Endothelial cell of umbilical vein (primary cell): Measurements from ENCODE around the gene PSMD9. TPM values are rescaled to one million over a fixed set of nuclear protein-coding genes. Genes with fewer than 3 reads are reported as not detected.

Experiments
- BruUV-seq: library from RNA; stranded (reverse); fragments of 400-500 nt; replicated peaks from 2 replicates; lab custom pipeline; 2021; lab: Mats Ljungman, UMichigan
- CTCF ChIA-PET: fragments of 300-600, 350-600 bp; sonication (Branson Sonifier 250); formaldehyde crosslinking; loops from one replicate; lab custom pipeline; 2021; ENCODE audit warnings: antibody characterized with exemption, inconsistent platforms; lab: Charles Lee
- POLR2A ChIA-PET: fragments of 300-600, 350-600 bp; sonication (Branson Sonifier 250); formaldehyde crosslinking; loops from one replicate; lab custom pipeline; 2021; ENCODE audit warnings: antibody characterized with exemption, inconsistent platforms; lab: Charles Lee
- DNase-seq: peaks from one replicate; pipeline ENCODE4 v3.0.0-alpha.2; 2011; ENCODE audit warnings: low read depth, low spot score
- FAIRE-seq: peaks from 2 replicates; lab custom pipeline; 2011; peaks lifted over from hg19 to GRCh38; lab: Jason Lieb, UNC
- H2AFZ ChIP-seq: 2 replicates; pipeline ENCODE4 v1.6.0; 2012; ENCODE audit warnings: low read depth, low read length, control low read depth, inconsistent platforms
- H3K27ac ChIP-seq: 2 replicates; pipeline ENCODE4 v1.5.1; 2011; ENCODE audit warnings: low read depth, mild to moderate bottlenecking, control low read depth, low read length, moderate library complexity; ENCODE audit not compliant: insufficient read depth
- H3K27me3 ChIP-seq, 2 experiments: 2 replicates each; pipeline versions ENCODE4 v1.6.0 to v1.6.1; 2011; ENCODE audit warnings: low read length in 2 of 2, mixed read lengths in 1 of 2; ENCODE audit not compliant: control insufficient read depth in 2 of 2, insufficient read depth in 2 of 2
- H3K36me3 ChIP-seq, 2 experiments: 2 replicates in 1 of 2; 3 replicates in 1 of 2; pipeline ENCODE4 v1.5.1; 2011; ENCODE audit warnings: low read length in 2 of 2, mild to moderate bottlenecking in 1 of 2, moderate library complexity in 1 of 2; ENCODE audit not compliant: control insufficient read depth in 2 of 2, insufficient read depth in 2 of 2; ENCODE audit errors: extremely low read depth in 1 of 2
- H3K4me1 ChIP-seq: 3 replicates; pipeline ENCODE4 v1.5.1; 2011; ENCODE audit warnings: mild to moderate bottlenecking, low read length; ENCODE audit not compliant: control insufficient read depth, insufficient read depth; ENCODE audit errors: extremely low read depth
- H3K4me2 ChIP-seq: 2 replicates; pipeline ENCODE4 v1.6.1; 2011; ENCODE audit warnings: low read length, control low read depth, mixed read lengths; ENCODE audit not compliant: insufficient read depth
- H3K4me3 ChIP-seq, 3 experiments: fragments of 200-600 bp in 1 of 3; sonication (generic), shearing (Covaris generic) in 1 of 3; replicated peaks in 1 of 3; 2 replicates each; pipeline ENCODE4 v1.5.1; 2011 to 2016; ENCODE audit warnings: control low read depth in 3 of 3, low read length in 3 of 3, mild to moderate bottlenecking in 2 of 3, inconsistent platforms in 1 of 3, low read depth in 1 of 3, moderate library complexity in 1 of 3; ENCODE audit not compliant: insufficient read depth in 1 of 3
- H3K79me2 ChIP-seq: 2 replicates; pipeline ENCODE4 v1.6.0; 2012; ENCODE audit warnings: low read length, inconsistent platforms; ENCODE audit not compliant: control insufficient read depth, insufficient read depth
- H3K9ac ChIP-seq: replicated peaks from 2 replicates; pipeline ENCODE3; 2011; ENCODE audit warnings: low read length, control low read depth; ENCODE audit not compliant: insufficient read depth; ENCODE audit errors: extremely low read depth
- H3K9me1 ChIP-seq: replicated peaks from 3 replicates; pipeline ENCODE4 v1.6.0; 2011; ENCODE audit warnings: mild to moderate bottlenecking, low read length; ENCODE audit not compliant: control insufficient read depth, insufficient read depth; ENCODE audit errors: extremely low read depth
- H3K9me3 ChIP-seq: replicated peaks from 2 replicates; pipeline ENCODE4 v1.5.1; 2012; ENCODE audit warnings: low read length, inconsistent platforms; ENCODE audit not compliant: control insufficient read depth, insufficient read depth
- H4K20me1 ChIP-seq: replicated peaks from 2 replicates; pipeline ENCODE3; 2011; ENCODE audit warnings: mild to moderate bottlenecking, low read length; ENCODE audit not compliant: control insufficient read depth, insufficient read depth; ENCODE audit errors: extremely low read depth
- EZH2 ChIP-seq: IDR thresholded peaks from 2 replicates; pipeline ENCODE4 v1.6.1; 2012; ENCODE audit warnings: borderline replicate concordance, low read depth, mild to moderate bottlenecking, moderate library complexity, low read length, inconsistent platforms; ENCODE audit not compliant: severe bottlenecking
- FOS ChIP-seq: IDR thresholded peaks from 2 replicates; pipeline ENCODE4 v1.6.1; 2011; ENCODE audit warnings: mild to moderate bottlenecking, low read length, moderate library complexity, borderline replicate concordance; ENCODE audit not compliant: insufficient read depth
- GATA2 ChIP-seq: IDR thresholded peaks from 2 replicates; pipeline ENCODE4 v1.7.0; 2011; ENCODE audit warnings: low read depth, mild to moderate bottlenecking, moderate library complexity, mixed read lengths, low read length; ENCODE audit not compliant: insufficient read length, insufficient read depth
- JUN ChIP-seq: IDR thresholded peaks from 2 replicates; pipeline ENCODE4 v1.6.1; 2011; ENCODE audit warnings: borderline replicate concordance, low read depth; ENCODE audit not compliant: insufficient read length, insufficient read depth
- MYC ChIP-seq: IDR thresholded peaks from one replicate; pipeline ENCODE4 v1.6.1; 2011; ENCODE audit warnings: mild to moderate bottlenecking, low read depth, low read length
- POLR2A ChIP-seq: IDR thresholded peaks from 2 replicates; pipeline ENCODE4 v1.6.1; 2012; ENCODE audit warnings: low read depth, mild to moderate bottlenecking, control low read depth, low read length
- POLR2AphosphoS5 ChIP-seq: IDR thresholded peaks from 2 replicates; pipeline ENCODE4 v1.6.1; 2012; ENCODE audit warnings: low read depth, mild to moderate bottlenecking, control low read depth, low read length, moderate library complexity; ENCODE audit not compliant: insufficient read depth
- dilution Hi-C: fragments of 300-500 bp; cut with MboI; formaldehyde crosslinking; loops from one replicate; pipeline ENCODE4 v1.15.0; 2019; ENCODE audit warnings: low sequenced_read_pairs; ENCODE audit not compliant: extremely low pct_ligation_motif_present
- intact Hi-C: fragments of 100-400 bp; cut with micrococcal nuclease; formaldehyde crosslinking; loops from one replicate; pipeline ENCODE4 v1.10.0; 2022
- polyA plus RNA-seq, 4 experiments: library from polyadenylated mRNA; depleted of rRNA in 3 of 4; stranded (reverse) in 3 of 4; unstranded in 1 of 4; fragments of >200 nt; gene quantifications; 2 replicates each; pipeline versions ENCODE4 v1.2.1 to v1.2.3, GENCODE V29; 2011 to 2012; ENCODE audit warnings: missing spikeins in 1 of 4
- total RNA-seq: library from RNA; stranded (reverse); gene quantifications from 2 replicates; pipeline ENCODE4 v1.2.3, GENCODE V29; 2021
- TF ChIP-seq, protein P1 (sequence below): IDR thresholded peaks from 2 replicates; pipeline ENCODE4 v1.6.1; 2011; ENCODE audit not compliant: insufficient read depth, insufficient read length
- TF ChIP-seq, protein P2 (sequence below), 2 donors: IDR thresholded peaks; 1 replicate in 1 of 2; 2 replicates in 1 of 2; pipeline ENCODE4 v1.5.1; 2011; ENCODE audit warnings: low read length in 2 of 2, mild to moderate bottlenecking in 2 of 2, moderate library complexity in 2 of 2, control low read depth in 1 of 2, inconsistent platforms in 1 of 2, low read depth in 1 of 2; ENCODE audit not compliant: insufficient read depth in 1 of 2; ENCODE audit errors: extremely low read depth in 1 of 2

Gene PSMD9
- total and polyA plus RNA-seq, 2 donors (not counting 3 experiments of a cell fraction or from before 2014, with no cell fraction given) = 69.2 to 118 TPM

DNA sequence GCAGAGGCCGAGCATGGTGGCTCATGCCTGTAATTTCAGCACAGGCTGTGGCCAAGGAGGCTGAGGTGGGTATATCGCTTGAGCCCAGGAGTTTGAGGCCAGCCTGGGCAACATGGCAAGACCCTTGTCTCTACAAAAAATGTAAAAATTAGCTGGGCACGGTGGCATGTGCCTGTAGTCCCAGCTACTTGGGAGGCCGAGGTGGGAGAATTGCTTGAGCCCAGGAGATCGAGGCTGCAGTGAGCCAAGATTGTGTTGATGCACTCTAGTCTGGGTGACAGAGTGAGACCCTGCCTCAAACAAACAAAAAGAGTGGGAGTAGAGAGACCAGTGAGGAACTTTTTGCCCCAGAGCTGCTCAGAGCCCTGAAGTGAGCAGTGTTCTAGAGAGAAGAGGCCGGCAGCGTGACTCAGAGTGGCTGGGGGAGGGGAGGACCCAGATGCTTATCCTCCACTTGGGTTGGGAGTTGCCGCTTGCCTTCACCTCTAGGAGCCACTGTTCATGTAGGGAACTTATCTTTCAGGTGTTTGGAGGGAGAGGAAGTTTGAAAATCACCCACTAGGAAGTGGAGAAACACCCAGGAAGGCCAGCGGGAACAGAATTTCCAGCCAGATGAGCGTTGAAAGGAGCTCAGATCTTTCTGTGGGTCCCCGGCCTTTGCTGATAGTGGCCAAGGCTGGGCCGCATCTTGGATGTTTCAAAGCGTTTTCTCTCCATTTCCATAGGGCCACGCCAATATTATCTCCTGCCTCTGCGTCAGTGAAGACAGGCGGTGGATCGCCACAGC lies 45.1 kb downstream of the PSMD9 start:
- BruUV-seq = no TSS peak
- ChIA-PET CTCF (interaction anchor here (1.2 kb wide), 1 partner anchor 88 kb away, joined by 3 read pairs; the partner anchor contains the start of gene BCL7A), POLR2A (interaction anchor here (0.6 kb wide), 1 partner anchor 73 kb away, joined by 3 read pairs; no protein-coding TSS in a partner anchor)

More for the DNA sequence above, 45.1 kb downstream of the PSMD9 start:
- Histone ChIP-seq H3K36me3 (no peaks in the 10 kb centered on the region), H4K20me1 (no peaks in the 10 kb centered on the region), H3K9me1 (no peaks in the 10 kb centered on the region), H3K9ac (no peak overlapping the region), H3K4me3 (no peak overlapping the region), H3K4me2 (no peak overlapping the region), H3K9me3 (no peaks in the 10 kb centered on the region), H2AFZ (no peak overlapping the region), H3K79me2 (no peaks in the 10 kb centered on the region), H3K4me1 (peaks cover 3% of the 10 kb centered on the region), H3K27ac (no peak overlapping the region), H3K27me3 (no peaks in the 10 kb centered on the region)
- intact Hi-C loops (no loop called here), dilution Hi-C loops (no loop called here)
- no peak for DNase-seq
- no peak for TF ChIP-seq EZH2
- TF ChIP-seq POLR2A = no peak
- no peak for TF ChIP-seq POLR2AphosphoS5
- TF ChIP-seq MYC = no peak
- no peak for TF ChIP-seq JUN
- TF ChIP-seq, protein P1, sequence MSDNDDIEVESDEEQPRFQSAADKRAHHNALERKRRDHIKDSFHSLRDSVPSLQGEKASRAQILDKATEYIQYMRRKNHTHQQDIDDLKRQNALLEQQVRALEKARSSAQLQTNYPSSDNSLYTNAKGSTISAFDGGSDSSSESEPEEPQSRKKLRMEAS = no peak
- TF ChIP-seq, protein P2, sequence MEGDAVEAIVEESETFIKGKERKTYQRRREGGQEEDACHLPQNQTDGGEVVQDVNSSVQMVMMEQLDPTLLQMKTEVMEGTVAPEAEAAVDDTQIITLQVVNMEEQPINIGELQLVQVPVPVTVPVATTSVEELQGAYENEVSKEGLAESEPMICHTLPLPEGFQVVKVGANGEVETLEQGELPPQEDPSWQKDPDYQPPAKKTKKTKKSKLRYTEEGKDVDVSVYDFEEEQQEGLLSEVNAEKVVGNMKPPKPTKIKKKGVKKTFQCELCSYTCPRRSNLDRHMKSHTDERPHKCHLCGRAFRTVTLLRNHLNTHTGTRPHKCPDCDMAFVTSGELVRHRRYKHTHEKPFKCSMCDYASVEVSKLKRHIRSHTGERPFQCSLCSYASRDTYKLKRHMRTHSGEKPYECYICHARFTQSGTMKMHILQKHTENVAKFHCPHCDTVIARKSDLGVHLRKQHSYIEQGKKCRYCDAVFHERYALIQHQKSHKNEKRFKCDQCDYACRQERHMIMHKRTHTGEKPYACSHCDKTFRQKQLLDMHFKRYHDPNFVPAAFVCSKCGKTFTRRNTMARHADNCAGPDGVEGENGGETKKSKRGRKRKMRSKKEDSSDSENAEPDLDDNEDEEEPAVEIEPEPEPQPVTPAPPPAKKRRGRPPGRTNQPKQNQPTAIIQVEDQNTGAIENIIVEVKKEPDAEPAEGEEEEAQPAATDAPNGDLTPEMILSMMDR (IDR thresholded peaks at IDR 0.05; ENCODE audit: extremely low read depth in 1 of 2, insufficient read depth in 1 of 2, low read depth in 1 of 2, low read length in 2 of 2) = no peak
- no peak for TF ChIP-seq GATA2
- TF ChIP-seq FOS = no peak
- FAIRE-seq = no peak
